Stomach (tissue), 9 donors: ENCODE results near the gene HES6. TPM values are rescaled to one million over a fixed set of nuclear protein-coding genes. Genes with fewer than 3 reads are reported as not detected.
A peak's percentile ranks its signal among the peaks of the same experiment; 100 is the strongest.

Source experiments
- DNase-seq, 2 donors: peaks; one replicate each; pipeline versions ENCODE4 v3.0.0 to v3.0.0-alpha.2; 2013 to 2019
- H3K27ac ChIP-seq, 5 donors: fragments of 200-600 bp in 4 of 5; sonication (generic) in 4 of 5; one replicate each; pipeline ENCODE4 v1.5.1; 2013 to 2019; ENCODE audit warnings: mild to moderate bottlenecking in 1 of 5, moderate library complexity in 1 of 5
- H3K27me3 ChIP-seq, 3 donors: fragments of 200-600 bp; sonication (generic); one replicate each; pipeline ENCODE4 v1.5.1; 2017 to 2019; ENCODE audit warnings: mixed run types in 1 of 3
- H3K36me3 ChIP-seq, 4 donors: fragments of 200-600 bp; sonication (generic); 1 replicate in 3 of 4; 2 replicates in 1 of 4; pipeline ENCODE4 v1.5.1; 2016 to 2019
- H3K4me1 ChIP-seq, 4 donors: fragments of 200-600 bp; sonication (generic); one replicate each; pipeline ENCODE4 v1.5.1; 2016 to 2019
- H3K4me3 ChIP-seq, 4 donors: fragments of 200-600 bp; sonication (generic) in 3 of 4; one replicate each; pipeline ENCODE4 v1.5.1; 2016 to 2019; ENCODE audit warnings: mild to moderate bottlenecking in 1 of 4
- H3K9me3 ChIP-seq, 4 donors: fragments of 200-600 bp; sonication (generic); one replicate each; pipeline ENCODE4 v1.5.1; 2016 to 2019
- EP300 ChIP-seq: sonication (generic); formaldehyde crosslinking; IDR thresholded peaks from one replicate; pipeline ENCODE4 v1.6.1; 2017; ENCODE audit warnings: antibody characterized with exemption
- POLR2A ChIP-seq, 4 donors: fragments of 450-650 bp; IDR thresholded peaks; one replicate each; pipeline ENCODE4 v1.6.1; 2016; ENCODE audit warnings: antibody characterized with exemption in 4 of 4, control low read depth in 2 of 4, mild to moderate bottlenecking in 1 of 4, moderate library complexity in 1 of 4
- POLR2AphosphoS5 ChIP-seq, 3 donors: sonication (generic); formaldehyde crosslinking; IDR thresholded peaks; one replicate each; pipeline ENCODE4 v1.6.1; 2016; ENCODE audit warnings: antibody characterized with exemption in 3 of 3
- WGBS, 5 donors: extraction: QIAGEN DNeasy Blood & Tissue Kit in 3 of 5; methylation state at CpG; one replicate each; pipeline versions ENCODE4 v1.1.5 to v1.1.7; 2013 to 2018; 5-methylcytosine and 5-hydroxymethylcytosine counted together
- intact Hi-C: fragments of 100-400 bp; cut with DNase I; formaldehyde crosslinking; loops from one replicate; pipeline ENCODE4 v1.15.1; 2023; ENCODE audit warnings: low total_unique reads
- polyA plus RNA-seq, 3 donors: library from polyadenylated mRNA; stranded (reverse); fragments of 200-250 nt; gene quantifications; one replicate each; pipeline ENCODE4 v1.2.3, GENCODE V29; 2013
- total RNA-seq, 5 donors: library from RNA; depleted of rRNA; stranded (reverse); fragments of >200 nt; gene quantifications; one replicate each; pipeline versions ENCODE4 v1.1.0 to v1.2.3, GENCODE V29; 2014 to 2016
- TF ChIP-seq, protein P1 (sequence below), 7 experiments: fragments of 450-650 bp in 4 of 7; fragments of 200-600 bp in 3 of 7; sonication (generic) in 3 of 7; IDR thresholded peaks; one replicate each; pipeline ENCODE4 v1.5.1; 2016 to 2019; ENCODE audit warnings: antibody characterized with exemption in 7 of 7, control low read depth in 2 of 7, mild to moderate bottlenecking in 1 of 7
- donor health status: healthy with polysubstance abuse.
- donor health status: Bipolar disorder and iron deficiency.
- donor health status: healthy.

HES6 gene
- total and polyA plus RNA-seq, 8 donors: 6.7 to 222 (median 17.0) TPM; not detected in 1

DNA sequence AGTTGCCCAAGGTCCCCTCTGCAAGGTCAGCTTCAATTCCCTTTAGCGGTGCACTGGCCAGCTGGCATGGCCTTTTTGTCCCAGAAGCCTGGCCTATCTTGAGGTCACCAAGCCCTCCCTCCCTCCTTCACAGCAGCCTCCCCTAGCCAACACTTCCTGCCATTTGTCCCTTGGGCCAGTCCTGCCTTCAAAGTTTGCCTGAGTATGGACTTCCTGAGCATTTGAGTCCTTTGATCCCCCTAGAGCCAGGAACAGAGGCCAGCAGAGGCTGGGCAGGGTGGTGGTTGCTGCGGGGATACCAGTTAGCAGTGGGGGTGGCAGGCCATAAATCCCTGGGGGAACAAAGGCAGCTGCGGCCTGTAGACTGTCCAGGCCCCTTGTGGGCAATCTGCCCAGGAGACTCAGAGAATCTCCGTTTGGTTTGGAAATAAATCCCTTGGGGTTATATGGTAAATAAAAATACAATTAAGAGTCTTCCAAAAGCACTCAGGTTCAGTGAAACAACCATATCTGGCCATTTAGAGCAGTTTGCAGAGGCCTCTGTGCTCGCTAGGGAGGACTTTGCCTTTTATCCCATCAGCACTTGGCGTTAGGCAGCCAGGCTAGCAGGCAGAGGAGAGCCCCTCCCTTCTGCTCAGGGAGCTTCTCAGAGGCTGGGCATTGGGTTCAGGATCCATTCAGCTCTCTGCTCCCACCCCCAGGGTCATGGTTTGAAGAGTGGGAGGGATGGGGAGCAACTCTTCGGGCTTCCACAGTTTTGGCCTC lies 3.1 kb upstream of the HES6 start:
- Histone ChIP-seq H3K4me3 (no peak overlapping the region), H3K27me3 (peaks cover 0 to 30% (median 16%) of the 10 kb centered on the region in 3 donors), H3K36me3 (peaks cover 4 to 46% (median 41%) of the 10 kb centered on the region in 4 donors), H3K9me3 (no peaks in the 10 kb centered on the region), H3K4me1 (peaks cover 28 to 46% (median 43%) of the 10 kb centered on the region in 4 donors), H3K27ac (peak overlapping the region in 4 of 5 donors; percentile 42 to 68 (median 58))
- intact Hi-C loops: no loop called here
- 37 to 54% (median 41%) methylated on average over 7 of the region's 7 CpGs for WGBS, 5 donors
- TF ChIP-seq POLR2AphosphoS5 (IDR thresholded peaks at IDR 0.05) (peak in 1 of 3 donors; percentile 29), EP300 (no peak)
- peak; percentile 46 to 66 for DNase-seq

DNA sequence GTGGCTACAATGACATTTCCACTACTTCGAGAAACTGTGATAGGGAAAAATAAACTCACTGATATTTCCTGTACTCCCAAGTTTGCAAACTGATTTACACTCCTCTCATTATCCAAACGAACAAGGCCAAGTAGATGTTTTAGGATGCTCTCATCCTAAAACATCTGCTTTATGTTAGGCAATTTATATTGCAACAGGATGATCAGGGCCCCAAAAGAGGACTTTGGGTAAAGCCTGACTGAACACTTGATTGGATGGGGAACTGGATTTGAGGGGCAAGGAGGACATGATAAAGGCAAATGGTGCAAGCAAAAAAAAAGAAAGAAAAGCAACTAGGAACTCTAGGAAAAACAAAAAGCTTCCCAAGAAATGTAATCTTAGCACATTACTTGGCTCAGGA lies 2.1 kb upstream of the HES6 start:
- intact Hi-C loops: no loop called here
- peak overlapping the region in 2 of 5 donors; percentile 53 to 77 for H3K27ac ChIP-seq

DNA sequence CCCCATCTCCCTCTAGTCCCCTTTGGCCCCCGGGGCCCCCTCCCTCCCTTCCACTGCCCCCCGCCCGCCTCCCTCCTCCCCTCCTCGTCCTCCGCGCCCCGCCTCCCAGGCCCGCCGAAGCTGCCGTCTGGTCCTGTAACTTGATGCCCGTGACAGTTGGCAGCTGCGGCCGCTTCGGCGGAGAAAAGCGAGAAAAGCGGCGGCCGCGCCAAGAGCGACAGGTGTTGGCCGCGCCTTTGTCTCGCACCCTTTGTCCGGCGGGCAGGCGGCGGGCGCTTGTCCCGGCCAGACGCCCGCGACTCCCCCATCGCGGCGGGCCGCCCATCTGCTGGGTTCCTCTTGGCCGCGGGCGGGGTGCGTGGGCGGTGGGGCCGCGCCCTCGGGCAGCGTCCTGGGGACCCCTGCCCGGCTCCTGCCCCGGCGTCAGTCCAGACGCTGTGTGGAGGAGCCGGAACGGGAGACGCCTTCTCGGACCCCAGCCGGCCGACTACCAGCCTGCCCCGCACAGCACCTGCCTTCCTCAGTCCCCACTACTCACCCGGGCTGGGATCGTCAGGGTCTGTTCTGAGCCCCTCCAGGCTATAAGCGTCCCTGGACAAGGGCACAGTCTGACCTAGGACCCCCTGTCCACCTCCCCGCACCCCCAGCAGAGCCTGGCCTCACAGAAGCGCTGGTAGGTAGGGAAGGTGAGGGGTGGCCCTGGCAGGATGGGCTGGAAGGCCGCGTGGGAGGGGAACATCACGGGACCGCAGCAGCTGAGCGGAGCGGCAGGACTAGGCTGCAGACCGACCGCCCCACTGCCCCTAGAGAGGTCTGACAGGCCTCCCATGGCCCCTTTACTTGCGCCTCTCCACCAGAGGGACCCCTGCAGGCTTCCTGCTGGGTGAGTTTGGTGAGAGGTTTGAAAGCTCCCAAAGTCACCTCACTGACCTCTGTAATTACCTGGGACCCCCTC lies 1.2 kb upstream of the HES6 start:
- peak overlapping the region; percentile 41 to 84 (median 56) for H3K27ac ChIP-seq

More for the DNA sequence above, 2.1 kb upstream of the HES6 start:
- Histone ChIP-seq H3K27me3 (peaks cover 0 to 30% (median 16%) of the 10 kb centered on the region in 3 donors), H3K36me3 (peaks cover 4 to 37% (median 32%) of the 10 kb centered on the region in 4 donors), H3K4me3 (no peak overlapping the region), H3K9me3 (no peaks in the 10 kb centered on the region), H3K4me1 (peaks cover 28 to 46% (median 37%) of the 10 kb centered on the region in 4 donors)
- 37 to 60% (median 50%) methylated on average over 2 of the region's 2 CpGs for WGBS, 5 donors
- no peak for TF ChIP-seq EP300
- DNase-seq: no peak

DNA sequence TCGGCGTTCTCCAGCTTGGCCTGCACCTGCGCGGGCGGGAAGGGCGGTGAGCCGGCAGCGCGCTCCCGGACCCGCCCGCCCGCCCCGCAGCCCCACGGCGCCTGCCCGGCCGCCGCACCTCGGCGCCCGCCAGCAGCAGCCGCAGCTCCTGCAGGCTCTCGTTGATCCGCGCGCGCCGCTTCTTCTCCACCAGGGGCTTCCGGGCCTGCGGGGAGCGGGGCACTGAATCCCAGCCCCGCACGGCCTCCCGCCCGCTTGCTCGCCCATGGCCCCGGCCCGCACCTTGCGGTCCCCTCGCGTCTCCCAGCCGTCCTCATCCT lies 335 bp downstream of the HES6 start:
- peaks cover 28 to 49% (median 41%) of the 10 kb centered on the region in 4 donors for H3K4me1 ChIP-seq

More for the DNA sequence above, 1.2 kb upstream of the HES6 start:
- peaks cover 28 to 46% (median 37%) of the 10 kb centered on the region in 4 donors for H3K4me1 ChIP-seq
- H3K27me3 ChIP-seq: peaks cover 0 to 30% (median 16%) of the 10 kb centered on the region in 3 donors
- H3K36me3 ChIP-seq: peaks cover 4 to 27% (median 23%) of the 10 kb centered on the region in 4 donors
- no peak for TF ChIP-seq EP300
- TF ChIP-seq POLR2AphosphoS5 (IDR thresholded peaks at IDR 0.05): peak in 1 of 3 donors; percentile 24
- peak overlapping the region; percentile 62 to 78 (median 76) for H3K4me3 ChIP-seq
- 12 to 76% (median 23%) methylated on average over 7 to 71 of the region's 71 CpGs for WGBS, 5 donors
- H3K9me3 ChIP-seq: no peaks in the 10 kb centered on the region
- intact Hi-C loops: no loop called here
- peak; percentile 87 to 89 for DNase-seq

DNA sequence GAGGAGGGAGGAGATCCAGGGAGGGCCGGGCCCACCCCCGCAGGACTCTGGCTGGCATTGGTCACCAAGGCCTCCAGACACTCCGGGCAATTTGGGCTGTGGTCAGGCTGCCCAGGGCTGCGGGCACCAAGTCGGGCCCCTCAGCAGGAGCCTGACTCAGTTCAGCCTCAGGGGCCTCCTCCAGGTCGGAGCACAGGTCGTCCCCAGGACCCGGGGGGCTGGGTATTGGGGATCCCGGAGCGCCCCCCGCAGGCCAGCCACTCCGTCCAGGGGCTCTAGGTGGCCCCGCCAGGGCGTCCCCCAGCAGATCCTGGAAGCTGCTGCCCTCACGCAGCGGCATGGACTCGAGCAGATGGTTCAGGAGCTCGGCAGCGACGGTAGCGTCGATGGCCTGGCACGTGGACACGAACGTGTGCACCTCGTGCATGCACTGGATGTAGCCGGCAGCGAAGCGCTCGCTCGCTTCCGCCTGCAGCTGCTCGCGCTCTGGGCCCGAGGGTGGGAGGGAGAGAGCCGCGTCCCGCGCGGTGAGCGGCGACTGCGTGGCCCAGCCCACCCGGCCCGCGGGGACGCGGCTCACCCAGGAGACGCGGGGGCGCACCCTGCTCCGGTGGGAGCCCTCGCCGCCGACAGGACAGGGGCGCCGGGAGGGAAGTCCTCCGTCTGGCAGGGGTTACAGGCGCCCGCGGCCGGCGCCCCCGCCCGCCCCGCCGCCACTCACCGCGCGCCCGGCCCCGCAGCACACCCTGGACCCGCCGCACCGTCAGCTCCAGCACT lies 884 bp downstream of the HES6 start:
- Histone ChIP-seq H3K4me1 (peaks cover 28 to 51% (median 42%) of the 10 kb centered on the region in 4 donors), H3K27ac (peak overlapping the region in 2 of 5 donors; percentile 77 to 84), H3K36me3 (peaks cover 0 to 6% (median 3%) of the 10 kb centered on the region in 4 donors), H3K4me3 (peak overlapping the region; percentile 62 to 78 (median 76)), H3K27me3 (peaks cover 0 to 35% (median 16%) of the 10 kb centered on the region in 3 donors), H3K9me3 (no peaks in the 10 kb centered on the region)
- no peak for TF ChIP-seq POLR2A (IDR thresholded peaks at IDR 0.05)
- TF ChIP-seq, protein P1, sequence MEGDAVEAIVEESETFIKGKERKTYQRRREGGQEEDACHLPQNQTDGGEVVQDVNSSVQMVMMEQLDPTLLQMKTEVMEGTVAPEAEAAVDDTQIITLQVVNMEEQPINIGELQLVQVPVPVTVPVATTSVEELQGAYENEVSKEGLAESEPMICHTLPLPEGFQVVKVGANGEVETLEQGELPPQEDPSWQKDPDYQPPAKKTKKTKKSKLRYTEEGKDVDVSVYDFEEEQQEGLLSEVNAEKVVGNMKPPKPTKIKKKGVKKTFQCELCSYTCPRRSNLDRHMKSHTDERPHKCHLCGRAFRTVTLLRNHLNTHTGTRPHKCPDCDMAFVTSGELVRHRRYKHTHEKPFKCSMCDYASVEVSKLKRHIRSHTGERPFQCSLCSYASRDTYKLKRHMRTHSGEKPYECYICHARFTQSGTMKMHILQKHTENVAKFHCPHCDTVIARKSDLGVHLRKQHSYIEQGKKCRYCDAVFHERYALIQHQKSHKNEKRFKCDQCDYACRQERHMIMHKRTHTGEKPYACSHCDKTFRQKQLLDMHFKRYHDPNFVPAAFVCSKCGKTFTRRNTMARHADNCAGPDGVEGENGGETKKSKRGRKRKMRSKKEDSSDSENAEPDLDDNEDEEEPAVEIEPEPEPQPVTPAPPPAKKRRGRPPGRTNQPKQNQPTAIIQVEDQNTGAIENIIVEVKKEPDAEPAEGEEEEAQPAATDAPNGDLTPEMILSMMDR (IDR thresholded peaks at IDR 0.05): no peak
- TF ChIP-seq POLR2AphosphoS5 (IDR thresholded peaks at IDR 0.05): no peak
- no peak for TF ChIP-seq EP300
- intact Hi-C loops: no loop called here
- 6 to 35% (median 23%) methylated on average over 18 to 75 of the region's 75 CpGs for whole genome bisulfite sequencing, 5 donors
- peak in 1 of 2 donors; percentile 76 for DNase-seq

More for the DNA sequence above, 335 bp downstream of the HES6 start:
- peaks cover 0 to 35% (median 16%) of the 10 kb centered on the region in 3 donors for H3K27me3 ChIP-seq
- no peaks in the 10 kb centered on the region for H3K9me3 ChIP-seq
- peaks cover 0 to 12% (median 9%) of the 10 kb centered on the region in 4 donors for H3K36me3 ChIP-seq
- peak overlapping the region; percentile 58 to 86 (median 77) for H3K27ac ChIP-seq
- peak overlapping the region; percentile 62 to 78 (median 76) for H3K4me3 ChIP-seq
- TF ChIP-seq POLR2AphosphoS5 (IDR thresholded peaks at IDR 0.05) (no peak), POLR2A (IDR thresholded peaks at IDR 0.05) (no peak), EP300 (no peak)
- TF ChIP-seq, protein P1 (IDR thresholded peaks at IDR 0.05): no peak
- 0 to 1% (median 1%) methylated on average over 4 to 43 of the region's 43 CpGs for WGBS, 5 donors
- no peak for DNase-seq
- intact Hi-C loops: no loop called here
